Gastroesophageal sphincter (tissue), 4 donors: ENCODE results near the gene MATN1. TPM values are rescaled to one million over a fixed set of nuclear protein-coding genes. Genes with fewer than 3 reads are reported as not detected.
"Not testable (repeated sequence)": the region's sequence is repeated elsewhere in the genome, so short reads cannot be mapped to it uniquely, and the experiment has no call there.

Experiments
- ATAC-seq: fragments of 150-250 bp; one replicate; pipeline ENCODE4 v1.9.1; 2016; ENCODE audit warnings: mild to moderate bottlenecking, moderate library complexity
- H3K27ac ChIP-seq, 4 donors: fragments of 200-600 bp; sonication (generic) in 3 of 4; 1 replicate in 3 of 4; 2 replicates in 1 of 4; pipeline ENCODE4 v1.5.1; 2016 to 2019
- H3K27me3 ChIP-seq: fragments of 200-600 bp; sonication (generic); one replicate; pipeline ENCODE4 v1.5.1; 2019
- H3K36me3 ChIP-seq, 2 donors: fragments of 200-600 bp; sonication (generic); one replicate each; pipeline ENCODE4 v1.5.1; 2019; ENCODE audit warnings: control low read depth in 1 of 2
- H3K4me1 ChIP-seq, 3 donors: fragments of 200-600 bp; sonication (generic); 1 replicate in 2 of 3; 2 replicates in 1 of 3; pipeline ENCODE4 v1.5.1; 2016 to 2019; ENCODE audit warnings: control low read depth in 2 of 3
- H3K4me3 ChIP-seq, 2 donors: fragments of 200-600 bp; sonication (generic); one replicate each; pipeline ENCODE4 v1.5.1; 2019; ENCODE audit warnings: mild to moderate bottlenecking in 1 of 2, moderate library complexity in 1 of 2
- H3K9me3 ChIP-seq, 3 donors: fragments of 200-600 bp; sonication (generic); one replicate each; pipeline ENCODE4 v1.5.1; 2017 to 2019; ENCODE audit warnings: control low read depth in 2 of 3
- CTCF ChIP-seq, 4 experiments: fragments of 200-600 bp in 2 of 4; fragments of 450-650 bp in 2 of 4; sonication (generic) in 1 of 4; IDR thresholded peaks; one replicate each; pipeline ENCODE4 v1.5.1; 2017 to 2019; ENCODE audit warnings: antibody characterized with exemption in 4 of 4, mild to moderate bottlenecking in 2 of 4, moderate library complexity in 2 of 4
- EP300 ChIP-seq: sonication (generic); formaldehyde crosslinking; IDR thresholded peaks from one replicate; pipeline ENCODE4 v1.6.1; 2017; ENCODE audit warnings: antibody characterized with exemption, mild to moderate bottlenecking
- POLR2A ChIP-seq, 2 donors: fragments of 450-650 bp; IDR thresholded peaks; one replicate each; pipeline ENCODE4 v1.6.1; 2017; ENCODE audit warnings: antibody characterized with exemption in 2 of 2, mild to moderate bottlenecking in 2 of 2, moderate library complexity in 1 of 2
- POLR2AphosphoS5 ChIP-seq: sonication (generic); formaldehyde crosslinking; IDR thresholded peaks from one replicate; pipeline ENCODE4 v1.6.1; 2017; ENCODE audit warnings: antibody characterized with exemption
- WGBS, 2 donors: methylation state at CpG; one replicate each; pipeline ENCODE4 v1.1.5; 2018; ENCODE audit warnings: low coverage in 1 of 2; 5-methylcytosine and 5-hydroxymethylcytosine counted together
- total RNA-seq, 4 donors: library from RNA; depleted of rRNA; stranded (reverse); fragments of >200 nt; gene quantifications; one replicate each; pipeline ENCODE4 v1.1.0, GENCODE V29; 2016

The MATN1 gene
- total RNA-seq, 4 donors from 2014 or later = not detected

- Histone ChIP-seq H3K4me1 (peaks cover 0 to 18% (median under 1%) of the 10 kb centered on the region in 3 donors), H3K9me3 (no peaks in the 10 kb centered on the region), H3K4me3 (no peak overlapping the region), H3K27me3 (peaks cover 21% of the 10 kb centered on the region), H3K36me3 (no peaks in the 10 kb centered on the region), H3K27ac (no peak overlapping the region)
- ATAC-seq = no peak
- TF ChIP-seq EP300 = no peak
- TF ChIP-seq POLR2AphosphoS5 = no peak
- TF ChIP-seq CTCF (IDR thresholded peaks at IDR 0.05) = no peak
- TF ChIP-seq POLR2A (IDR thresholded peaks at IDR 0.05) = no peak
- 72% methylated on average over 3 of the region's 7 CpGs; no CpG with 5 or more reads in 1 of the 2 donors for WGBS, 2 donors
Observed at GRCh38 chr1:30692201-30692947, 31.0 kb downstream of the MATN1 start.

GRCh38 chr1:30691480-30691879 is 31.9 kb downstream of the MATN1 start:
- Histone ChIP-seq H3K27ac (no peak overlapping the region), H3K9me3 (no peaks in the 10 kb centered on the region), H3K4me1 (peaks cover 0 to 17% (median 0%) of the 10 kb centered on the region in 3 donors), H3K4me3 (no peak overlapping the region), H3K27me3 (peaks cover 21% of the 10 kb centered on the region), H3K36me3 (no peaks in the 10 kb centered on the region)
- WGBS, 2 donors = 45 to 57% methylated on average over 1 to 2 of the region's 5 CpGs
- TF ChIP-seq POLR2A (IDR thresholded peaks at IDR 0.05) (no peak), CTCF (IDR thresholded peaks at IDR 0.05) (no peak), POLR2AphosphoS5 (no peak), EP300 (no peak)
- ATAC-seq = no peak

- Histone ChIP-seq H3K27ac (no peak overlapping the region), H3K27me3 (peaks cover 35% of the 10 kb centered on the region), H3K36me3 (no peaks in the 10 kb centered on the region), H3K9me3 (no peaks in the 10 kb centered on the region), H3K4me1 (peaks cover 0 to 18% (median 2%) of the 10 kb centered on the region in 3 donors), H3K4me3 (no peak overlapping the region)
- no peak for TF ChIP-seq POLR2A (IDR thresholded peaks at IDR 0.05)
- ATAC-seq = no peak
- 34 to 72% methylated on average over 5 of the region's 7 CpGs for WGBS, 2 donors
Observed at GRCh38 chr1:30689901-30690645, 33.3 kb downstream of the MATN1 start.

GRCh38 chr1:30688920-30689794 is 34.2 kb downstream of the MATN1 start:
- Histone ChIP-seq H3K36me3 (no peaks in the 10 kb centered on the region), H3K4me3 (no peak overlapping the region), H3K9me3 (no peaks in the 10 kb centered on the region), H3K27me3 (peaks cover 44% of the 10 kb centered on the region), H3K27ac (no peak overlapping the region), H3K4me1 (peaks cover 0 to 12% (median 4%) of the 10 kb centered on the region in 3 donors)
- no peak for ATAC-seq
- no peak for TF ChIP-seq CTCF (IDR thresholded peaks at IDR 0.05)
- TF ChIP-seq POLR2A (IDR thresholded peaks at IDR 0.05) = no peak
- TF ChIP-seq POLR2AphosphoS5 = no peak
- no peak for TF ChIP-seq EP300
- 79 to 92% methylated on average over 3 to 4 of the region's 11 CpGs for WGBS, 2 donors

GRCh38 chr1:30688516-30688915 is 34.9 kb downstream of the MATN1 start:
- H3K4me1 ChIP-seq, ATAC-seq, H3K36me3 ChIP-seq, H3K9me3 ChIP-seq, H3K27ac ChIP-seq, H3K4me3 ChIP-seq: not testable (repeated sequence)
- H3K27me3 ChIP-seq = peaks cover 50% of the 10 kb centered on the region
- 98 to 100% methylated on average over 1 to 5 of the region's 9 CpGs for WGBS, 2 donors
